HG02759 (cell line): ENCODE data around the gene OTOGL.
"Not testable (repeated sequence)": the region's sequence is repeated elsewhere in the genome, so short reads cannot be mapped to it uniquely, and the experiment has no call there.

ENCODE experiments used
- ATAC-seq: cut with Tn5 transposase; IDR thresholded peaks from one replicate; pipeline ENCODE4 v1.9.1; 2021; ENCODE audit warnings: mild to moderate bottlenecking, moderate library complexity; ENCODE audit not compliant: unreplicated experiment

OTOGL gene

DNA sequence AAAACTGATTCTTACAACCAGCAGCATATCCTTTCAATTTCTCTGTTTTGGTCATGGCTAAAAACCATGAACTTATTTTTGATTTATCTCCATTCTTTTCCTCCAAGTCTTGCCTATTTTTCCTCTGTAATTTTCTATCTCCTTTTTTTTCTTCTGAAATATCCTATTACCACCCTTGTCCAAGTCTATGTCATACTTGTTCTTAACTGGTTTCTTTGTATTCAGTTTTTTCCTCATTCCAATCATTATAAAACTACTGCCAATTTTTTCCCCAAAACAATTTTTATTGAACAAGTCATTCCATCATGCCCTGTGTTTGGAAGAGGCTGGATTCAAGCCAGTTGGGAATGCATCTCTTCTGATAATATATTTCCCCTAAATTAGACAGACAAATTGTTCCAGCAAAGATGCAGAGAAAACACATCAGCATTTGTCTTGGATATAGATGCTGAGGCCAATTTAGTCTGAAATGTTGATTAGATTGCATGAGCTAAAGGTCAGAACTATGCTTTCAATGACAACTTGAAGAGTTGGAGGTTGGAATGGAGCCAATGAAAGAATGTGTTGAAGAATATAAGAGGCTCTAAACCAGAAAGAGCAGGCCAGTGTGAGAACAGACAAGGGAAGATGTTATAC is 30.7 kb downstream of the OTOGL start:
- ATAC-seq: no peak

- ATAC-seq: no peak
Observed at GRCh38 chr12:80135624-80136023, 36.3 kb downstream of the OTOGL start.

- no peak for ATAC-seq
Observed at GRCh38 chr12:80140005-80140404, 40.7 kb downstream of the OTOGL start.

GRCh38 chr12:80142640-80143039 is 43.3 kb downstream of the OTOGL start:
- ATAC-seq: no peak

- no peak for ATAC-seq
Observed at GRCh38 chr12:80143537-80143936, 44.2 kb downstream of the OTOGL start.

GRCh38 chr12:80149547-80150313 is 50.4 kb downstream of the OTOGL start:
- not testable (repeated sequence) for ATAC-seq

- ATAC-seq: no peak
Observed at GRCh38 chr12:80151131-80151530, 51.8 kb downstream of the OTOGL start.

DNA sequence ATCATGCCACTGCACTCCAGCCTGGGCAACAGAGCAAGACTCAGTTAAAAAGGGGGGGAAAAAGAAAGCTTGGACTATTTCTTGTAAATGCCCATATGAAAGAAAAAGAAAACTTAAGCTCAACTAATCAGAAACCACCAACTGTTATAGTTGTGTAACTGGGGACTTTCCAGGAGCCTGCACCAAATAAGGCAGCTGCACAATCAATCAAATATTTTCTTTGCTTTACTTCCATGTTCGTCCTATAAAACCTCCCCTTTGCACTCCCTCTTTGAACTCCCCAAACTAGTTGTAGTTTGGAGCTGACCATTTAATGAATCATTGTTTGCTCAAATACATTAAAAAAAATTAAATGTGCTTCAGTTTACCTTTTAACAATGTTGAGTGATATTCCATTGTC is 54.9 kb downstream of the OTOGL start:
- ATAC-seq: no peak

DNA sequence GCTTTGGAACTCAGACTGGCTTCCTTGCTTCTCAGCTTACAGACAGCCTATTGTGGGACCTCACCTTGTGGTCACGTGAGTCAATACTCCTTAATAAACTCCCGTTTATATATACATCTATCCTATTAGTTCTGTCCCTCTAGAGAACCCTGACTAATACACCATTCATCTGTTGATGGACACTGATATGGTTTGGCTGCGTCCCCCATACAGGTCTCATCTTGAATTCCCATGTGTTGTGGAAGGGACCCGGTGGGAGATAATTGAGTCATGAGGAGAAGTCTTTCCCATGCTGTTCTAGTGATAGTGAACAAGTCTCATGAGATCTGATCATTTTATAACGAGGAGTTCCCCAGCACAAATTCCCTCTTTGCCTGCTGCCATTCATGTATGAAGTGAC is 57.0 kb downstream of the OTOGL start:
- ATAC-seq: no peak

DNA sequence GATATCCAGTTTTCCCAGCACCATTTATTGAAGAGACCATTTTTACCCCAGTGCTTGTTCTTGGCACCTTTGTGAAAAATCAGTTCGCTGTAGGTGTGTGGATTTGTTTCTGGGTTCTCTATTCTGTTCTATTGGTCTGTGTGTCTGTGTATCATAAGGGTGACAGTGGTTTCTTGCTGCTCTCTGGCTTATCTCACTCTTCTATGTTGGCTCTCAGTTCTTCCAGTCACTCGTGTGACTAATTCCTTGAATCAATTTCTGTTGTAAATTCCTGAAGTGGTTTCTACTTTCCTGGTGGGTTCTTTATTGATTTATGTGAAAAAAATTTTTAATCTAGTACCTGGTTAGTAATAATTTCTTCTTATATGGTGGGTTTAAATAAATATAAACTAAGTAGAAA is 58.3 kb downstream of the OTOGL start:
- ATAC-seq: no peak

DNA sequence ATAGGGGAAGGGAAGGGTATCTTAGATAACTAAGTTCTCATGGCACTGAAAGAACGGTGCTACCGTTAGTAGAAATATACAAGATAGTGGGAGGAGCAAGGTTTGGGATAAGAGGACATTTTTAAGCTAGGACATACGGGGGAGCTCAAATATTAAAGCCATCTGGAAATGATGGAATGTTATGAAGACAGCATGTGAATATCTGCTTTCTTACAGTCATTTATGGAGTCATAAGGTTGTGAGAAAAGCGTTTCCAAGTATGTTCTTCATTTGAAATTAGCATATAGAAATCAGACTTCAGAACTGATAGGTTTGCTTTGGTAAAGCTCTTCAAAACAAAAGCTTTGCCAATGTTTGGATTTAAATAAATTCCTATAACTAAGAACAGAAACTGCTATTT is 62.3 kb downstream of the OTOGL start:
- ATAC-seq: no peak

- no peak for ATAC-seq
Observed at GRCh38 chr12:80162177-80162576, 62.8 kb downstream of the OTOGL start.

DNA sequence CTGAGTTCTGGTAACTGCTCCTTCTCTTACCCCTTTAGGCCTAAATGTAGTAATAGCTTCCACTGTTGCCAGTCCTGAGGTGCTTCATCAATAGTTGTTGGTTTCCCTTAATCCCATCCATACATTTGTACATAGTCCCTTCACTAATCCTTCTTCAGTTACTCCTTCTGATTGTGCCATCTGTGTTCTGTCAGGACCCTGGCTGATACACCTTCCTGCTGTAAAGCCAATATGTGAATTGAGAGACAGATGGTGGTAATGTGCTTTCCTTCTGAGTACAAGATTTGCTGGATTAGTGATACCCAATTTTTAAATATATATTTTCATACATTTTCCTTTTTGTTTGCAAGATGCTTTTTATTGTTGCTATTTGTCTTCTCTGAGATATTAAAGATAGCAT is 66.4 kb downstream of the OTOGL start:
- ATAC-seq: no peak

DNA sequence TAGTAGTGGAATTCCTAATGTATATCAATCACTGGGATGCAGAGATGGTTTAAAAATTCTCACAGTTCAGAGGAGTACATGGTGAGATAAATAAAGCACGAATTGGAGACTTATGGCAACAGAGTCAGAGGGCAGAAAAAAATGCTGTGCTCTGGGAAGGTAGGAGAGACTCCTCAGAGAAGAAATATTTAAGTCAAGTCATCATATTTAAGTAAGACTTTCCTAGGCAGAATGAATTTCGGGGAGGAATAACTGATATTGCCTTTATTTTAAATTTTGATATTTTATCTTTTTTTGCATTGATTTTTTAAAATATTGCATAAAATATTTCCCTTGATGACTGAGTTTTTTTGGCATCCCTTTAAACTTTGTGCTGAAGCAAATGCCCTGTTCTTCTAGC is 67.4 kb downstream of the OTOGL start:
- ATAC-seq: no peak

- ATAC-seq: no peak
Observed at GRCh38 chr12:80168936-80169335, 69.6 kb downstream of the OTOGL start.

DNA sequence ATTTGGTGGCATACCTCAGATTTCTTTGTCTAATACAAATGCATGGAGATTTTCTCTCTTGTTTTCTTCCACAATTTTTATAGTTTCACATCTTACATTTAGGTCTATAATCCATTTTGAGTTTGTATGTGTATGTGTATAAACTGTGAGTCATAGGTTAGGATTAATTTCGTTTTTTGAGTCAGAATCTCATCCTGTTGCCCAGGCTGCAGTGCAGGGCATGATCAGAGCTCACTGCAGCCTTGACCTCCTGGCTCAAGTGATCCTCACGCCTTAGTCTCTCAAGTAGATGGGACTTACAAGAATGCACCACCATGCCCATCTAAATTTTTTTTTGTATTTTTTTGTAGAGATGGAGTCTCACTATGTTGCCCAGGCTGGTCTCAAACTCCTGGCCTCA is 71.6 kb downstream of the OTOGL start:
- no peak for ATAC-seq

DNA sequence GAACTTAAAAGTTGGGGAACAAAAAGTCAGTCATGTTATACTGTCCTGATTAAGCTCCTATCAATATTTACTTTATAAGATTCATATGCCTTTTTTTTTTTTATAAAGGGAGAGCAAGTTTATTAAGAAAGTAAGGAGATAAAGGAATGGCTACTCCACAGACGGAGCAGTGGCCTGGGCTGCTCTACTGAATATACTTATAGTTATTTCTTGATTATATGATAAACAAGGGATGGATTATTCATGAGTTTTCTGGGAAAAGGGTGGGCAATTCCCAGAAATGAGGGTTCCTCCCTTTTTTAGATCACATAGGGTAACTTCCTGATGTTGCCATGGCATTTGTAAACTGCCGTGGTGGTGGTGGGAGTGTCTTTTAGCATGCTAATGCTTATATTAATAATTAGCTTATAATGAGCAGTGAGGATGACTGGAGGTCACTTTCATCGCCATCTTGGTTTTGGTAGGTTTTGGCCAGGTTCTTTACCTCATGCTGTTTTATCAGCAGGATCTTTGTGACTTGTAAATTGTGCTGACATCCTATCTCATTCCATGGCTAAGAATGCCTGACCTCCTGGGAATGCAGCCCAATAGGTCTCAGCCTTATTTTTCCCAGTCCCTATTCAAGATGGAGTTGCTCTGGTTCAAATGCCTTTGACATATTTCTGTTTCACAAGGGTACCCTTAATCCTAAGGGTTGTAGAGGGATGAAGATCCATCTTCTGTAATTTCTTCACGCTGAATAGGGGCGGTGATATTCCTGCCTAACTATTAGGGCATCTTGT is 73.9 kb downstream of the OTOGL start:
- ATAC-seq: no peak

DNA sequence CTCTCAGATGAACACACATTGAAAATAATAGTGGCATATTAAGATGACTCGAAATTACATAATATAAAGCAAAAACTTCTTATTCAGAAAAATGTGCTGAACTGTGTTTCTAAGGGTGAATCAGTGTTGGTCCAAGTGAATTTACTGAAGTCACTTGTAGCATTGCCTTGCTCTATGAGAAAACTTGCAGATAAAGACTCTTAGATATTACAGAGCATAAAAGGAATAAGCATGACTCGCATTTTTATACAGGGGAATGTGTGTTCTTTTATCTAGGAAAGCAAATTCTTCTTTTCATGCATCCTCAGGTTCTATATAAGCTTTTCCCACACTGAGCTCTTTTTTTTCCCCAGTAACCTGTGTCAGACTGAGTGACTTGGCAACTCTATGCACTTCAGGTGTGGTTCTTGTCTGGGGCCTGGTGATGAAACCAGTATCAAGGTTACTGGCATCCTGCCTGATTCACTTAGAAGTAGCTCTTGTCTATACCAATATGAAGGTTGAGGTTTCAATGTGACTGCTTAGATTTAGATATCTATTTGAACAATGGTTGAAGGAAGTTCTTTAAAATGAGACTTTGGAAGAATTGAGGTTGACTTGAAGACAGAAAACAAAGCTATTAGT is 76.1 kb downstream of the OTOGL start:
- no peak for ATAC-seq

DNA sequence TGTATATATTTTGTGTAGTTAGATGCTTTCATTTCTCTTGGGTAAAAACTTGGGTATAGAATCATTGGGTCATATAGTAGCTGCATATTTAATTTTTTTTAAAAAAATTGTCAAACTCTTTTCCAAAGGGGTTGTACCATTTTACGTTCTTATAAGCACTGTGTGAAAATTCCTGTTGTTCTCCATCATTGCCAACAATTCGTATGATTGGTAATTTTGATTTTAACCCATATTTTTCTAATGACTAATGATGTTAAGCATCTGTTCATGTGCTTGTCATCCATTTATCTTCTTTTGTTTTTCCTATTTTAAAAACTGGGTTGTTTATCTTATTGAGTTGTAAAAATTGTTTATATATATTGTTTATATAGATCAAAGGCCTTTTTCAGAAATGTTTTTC is 77.4 kb downstream of the OTOGL start:
- ATAC-seq: no peak

DNA sequence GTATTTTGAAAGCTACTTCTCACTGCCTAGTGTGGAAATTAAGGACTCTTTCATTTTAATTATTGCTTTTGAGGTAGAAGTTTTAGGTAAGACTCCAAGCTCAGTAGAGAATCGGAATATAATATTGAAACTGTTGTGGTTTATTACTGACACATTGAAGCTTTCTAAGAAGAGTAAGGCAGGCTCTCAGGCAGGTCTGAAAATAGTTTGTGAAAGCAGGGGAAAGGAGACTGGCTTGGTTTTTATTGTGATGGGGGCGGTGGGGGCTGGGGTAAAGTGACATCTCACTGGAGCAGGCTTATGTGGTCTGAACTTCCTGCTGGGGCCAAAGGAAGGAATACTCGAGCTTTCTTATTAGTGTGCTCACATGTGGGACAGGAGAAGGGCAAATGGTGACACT is 79.5 kb downstream of the OTOGL start:
- ATAC-seq: peak; percentile 67

DNA sequence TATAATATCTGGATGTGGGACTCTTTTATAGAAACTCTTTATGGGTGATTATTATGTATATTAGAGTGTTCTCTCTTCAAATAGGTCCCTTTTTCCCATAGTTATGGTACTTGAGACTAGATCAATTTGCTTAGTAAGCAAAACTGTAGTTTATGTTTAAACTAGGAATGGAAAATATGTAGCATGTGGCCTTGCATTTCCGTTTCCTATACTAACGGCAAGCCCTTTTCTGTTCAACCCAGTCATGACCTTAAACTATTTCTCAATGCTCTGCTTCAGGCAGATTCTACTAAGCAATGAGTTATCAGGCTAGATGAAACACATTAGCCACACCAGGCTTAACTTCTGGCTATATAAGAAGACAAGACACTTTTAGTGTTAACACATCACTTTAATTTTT is 84.6 kb downstream of the OTOGL start:
- no peak for ATAC-seq

DNA sequence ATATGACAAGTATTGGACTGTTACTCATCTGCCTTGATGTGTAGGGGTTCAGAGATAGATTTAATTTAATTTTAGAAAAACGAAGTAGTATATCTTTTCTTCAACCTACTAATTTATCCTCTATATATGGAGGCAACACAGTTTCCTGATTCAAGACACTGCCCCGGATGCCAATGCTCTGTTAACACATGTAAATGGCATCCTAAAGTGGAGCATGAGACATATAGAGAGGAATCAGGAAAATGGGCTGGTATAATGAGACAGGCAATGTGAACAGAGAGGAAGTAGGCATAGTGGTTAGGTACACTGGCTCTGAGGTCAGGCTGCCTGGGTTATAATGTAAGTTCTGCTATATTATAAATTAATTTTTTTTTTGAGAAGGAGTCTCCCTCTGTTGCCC is 85.6 kb downstream of the OTOGL start:
- no peak for ATAC-seq
